ENCODE measurements around the gene TSNAX. TPM values are rescaled to one million over a fixed set of nuclear protein-coding genes. Genes with fewer than 3 reads are reported as not detected.
"Not testable (repeated sequence)": the region's sequence is repeated elsewhere in the genome, so short reads cannot be mapped to it uniquely, and the experiment has no call there.

Gene TSNAX
- total and polyA plus RNA-seq, 7 experiments from 2014 or later: 33.7 to 97.1 (median 45.7) TPM

GRCh38 chr1:231564373-231564772 lies 35.9 kb downstream of the TSNAX start:
- Mint-ChIP-seq H3K4me1 (no peaks in the 10 kb centered on the region), H3K9me3 (peaks cover 0 to 2% (median 0%) of the 10 kb centered on the region in 11 donors), H3K27me3 (no peaks in the 10 kb centered on the region), H3K4me3 (no peak overlapping the region), H3K36me3 (peaks cover 0 to 50% (median 33%) of the 10 kb centered on the region in 5 donors), H3K27ac (peak overlapping the region in 1 of 9 donors; percentile 56)
- H3K27ac ChIP-seq (ENCODE audit: low read depth, low read length): no peak overlapping the region
- H3K4me1 ChIP-seq (ENCODE audit: control insufficient read depth in 2 of 2, insufficient read depth in 2 of 2, low read length in 2 of 2): no peaks in the 10 kb centered on the region
- CTCF ChIA-PET: no interaction called here
- intact Hi-C loops (cut with micrococcal nuclease): no loop called here
- POLR2A ChIA-PET: interaction anchor here (0.8 kb wide), 1 partner anchor 12 kb away, joined by 3 read pairs; no protein-coding TSS in a partner anchor
- H3K27me3 ChIP-seq (ENCODE audit: control insufficient read depth in 2 of 2, insufficient read depth in 2 of 2, low read length in 2 of 2): no peaks in the 10 kb centered on the region
- H3K36me3 ChIP-seq (ENCODE audit: control insufficient read depth in 2 of 3, insufficient read depth in 3 of 3, low read length in 3 of 3): peaks cover 0 to 34% (median 12%) of the 10 kb centered on the region in 3 experiments
- H3K4me3 ChIP-seq (ENCODE audit: low read length): no peak overlapping the region
- ATAC-seq (no peak), DNase-seq (no peak)
- no peaks in the 10 kb centered on the region for H3K9me3 ChIP-seq (ENCODE audit: control insufficient read depth in 2 of 3, low read length in 3 of 3)

GRCh38 chr1:231566496-231566895 lies 38.0 kb downstream of the TSNAX start:
- POLR2A ChIA-PET: interaction anchor here (0.7 kb wide), 1 partner anchor 65 kb away, joined by 3 read pairs; no protein-coding TSS in a partner anchor
- Mint-ChIP-seq H3K9me3 (peaks cover 0 to 5% (median 0%) of the 10 kb centered on the region in 11 donors), H3K4me1 (no peaks in the 10 kb centered on the region), H3K27me3 (no peaks in the 10 kb centered on the region), H3K36me3 (peaks cover 0 to 55% (median 36%) of the 10 kb centered on the region in 5 donors), H3K27ac (no peak overlapping the region), H3K4me3 (no peak overlapping the region)
- no peak for ATAC-seq
- DNase-seq: no peak
- H3K27me3 ChIP-seq (ENCODE audit: control insufficient read depth in 2 of 2, insufficient read depth in 2 of 2, low read length in 2 of 2): no peaks in the 10 kb centered on the region
- peaks cover 0 to 30% (median 8%) of the 10 kb centered on the region in 3 experiments for H3K36me3 ChIP-seq (ENCODE audit: control insufficient read depth in 2 of 3, insufficient read depth in 3 of 3, low read length in 3 of 3)
- no peaks in the 10 kb centered on the region for H3K9me3 ChIP-seq (ENCODE audit: control insufficient read depth in 2 of 3, low read length in 3 of 3)
- CTCF ChIA-PET: no interaction called here
- H3K27ac ChIP-seq (ENCODE audit: low read depth, low read length): no peak overlapping the region
- no peak overlapping the region for H3K4me3 ChIP-seq (ENCODE audit: low read length)
- intact Hi-C loops (cut with micrococcal nuclease): no loop called here
- H3K4me1 ChIP-seq (ENCODE audit: control insufficient read depth in 2 of 2, insufficient read depth in 2 of 2, low read length in 2 of 2): no peaks in the 10 kb centered on the region

GRCh38 chr1:231570262-231570661 lies 41.8 kb downstream of the TSNAX start:
- H3K4me3 ChIP-seq (ENCODE audit: low read length); CTCF ChIA-PET; POLR2A ChIA-PET; intact Hi-C loops (cut with micrococcal nuclease); H3K9me3 Mint-ChIP-seq; H3K4me3 Mint-ChIP-seq; ATAC-seq; H3K27ac Mint-ChIP-seq; H3K9me3 ChIP-seq (ENCODE audit: control insufficient read depth in 2 of 3, low read length in 3 of 3); H3K27me3 ChIP-seq (ENCODE audit: control insufficient read depth in 2 of 2, insufficient read depth in 2 of 2, low read length in 2 of 2); H3K27me3 Mint-ChIP-seq; DNase-seq; H3K27ac ChIP-seq (ENCODE audit: low read depth, low read length); H3K4me1 ChIP-seq (ENCODE audit: control insufficient read depth in 2 of 2, insufficient read depth in 2 of 2, low read length in 2 of 2); H3K4me1 Mint-ChIP-seq: not testable (repeated sequence)
- peaks cover 0 to 39% (median 20%) of the 10 kb centered on the region in 5 donors for H3K36me3 Mint-ChIP-seq
- H3K36me3 ChIP-seq (ENCODE audit: control insufficient read depth in 2 of 3, insufficient read depth in 3 of 3, low read length in 3 of 3): peaks cover 0 to 11% (median 0%) of the 10 kb centered on the region in 3 experiments

GRCh38 chr1:231571904-231572303 lies 43.4 kb downstream of the TSNAX start:
- H3K4me1 Mint-ChIP-seq: no peaks in the 10 kb centered on the region
- Histone ChIP-seq H3K27ac (ENCODE audit: low read depth, low read length) (no peak overlapping the region), H3K4me1 (ENCODE audit: control insufficient read depth in 2 of 2, insufficient read depth in 2 of 2, low read length in 2 of 2) (no peaks in the 10 kb centered on the region), H3K36me3 (ENCODE audit: control insufficient read depth in 2 of 3, insufficient read depth in 3 of 3, low read length in 3 of 3) (peaks cover 0 to 4% (median 0%) of the 10 kb centered on the region in 3 experiments), H3K27me3 (ENCODE audit: control insufficient read depth in 2 of 2, insufficient read depth in 2 of 2, low read length in 2 of 2) (no peaks in the 10 kb centered on the region), H3K4me3 (ENCODE audit: low read length) (no peak overlapping the region), H3K9me3 (ENCODE audit: control insufficient read depth in 2 of 3, low read length in 3 of 3) (no peaks in the 10 kb centered on the region)
- no peak for DNase-seq
- peaks cover 0 to 5% (median 0%) of the 10 kb centered on the region in 11 donors for H3K9me3 Mint-ChIP-seq
- POLR2A ChIA-PET: no interaction called here
- no peak overlapping the region for H3K27ac Mint-ChIP-seq
- H3K27me3 Mint-ChIP-seq: no peaks in the 10 kb centered on the region
- CTCF ChIA-PET: interaction anchor here (1.2 kb wide), 1 partner anchor 215 kb away, joined by 5 read pairs; no protein-coding TSS in a partner anchor
- H3K4me3 Mint-ChIP-seq: no peak overlapping the region
- intact Hi-C loops (cut with micrococcal nuclease): no loop called here
- ATAC-seq: no peak
- peaks cover 0 to 36% (median 19%) of the 10 kb centered on the region in 5 donors for H3K36me3 Mint-ChIP-seq

- peaks cover 0 to 2% (median 0%) of the 10 kb centered on the region in 7 donors for H3K4me1 Mint-ChIP-seq
- H3K9me3 ChIP-seq (ENCODE audit: control insufficient read depth in 2 of 3, low read length in 3 of 3): no peaks in the 10 kb centered on the region
- DNase-seq: no peak
- peaks cover 0 to 6% (median 2%) of the 10 kb centered on the region in 5 donors for H3K36me3 Mint-ChIP-seq
- H3K27ac Mint-ChIP-seq: no peak overlapping the region
- intact Hi-C loops (cut with micrococcal nuclease): no loop called here
- no peaks in the 10 kb centered on the region for H3K4me1 ChIP-seq (ENCODE audit: control insufficient read depth in 2 of 2, insufficient read depth in 2 of 2, low read length in 2 of 2)
- CTCF ChIA-PET: no interaction called here
- H3K36me3 ChIP-seq (ENCODE audit: control insufficient read depth in 2 of 3, insufficient read depth in 3 of 3, low read length in 3 of 3): no peaks in the 10 kb centered on the region
- POLR2A ChIA-PET: no interaction called here
- H3K9me3 Mint-ChIP-seq: no peaks in the 10 kb centered on the region
- H3K4me3 ChIP-seq (ENCODE audit: low read length): no peak overlapping the region
- H3K27ac ChIP-seq (ENCODE audit: low read depth, low read length): no peak overlapping the region
- ATAC-seq: no peak
- no peaks in the 10 kb centered on the region for H3K27me3 ChIP-seq (ENCODE audit: control insufficient read depth in 2 of 2, insufficient read depth in 2 of 2, low read length in 2 of 2)
- H3K4me3 Mint-ChIP-seq: no peak overlapping the region
- H3K27me3 Mint-ChIP-seq: no peaks in the 10 kb centered on the region
Observed at GRCh38 chr1:231575472-231575871, 47.0 kb downstream of the TSNAX start.

GRCh38 chr1:231576804-231577718 lies 48.6 kb downstream of the TSNAX start:
- H3K27ac ChIP-seq (ENCODE audit: low read depth, low read length): no peak overlapping the region
- H3K4me3 Mint-ChIP-seq: no peak overlapping the region

More at GRCh38 chr1:231576804-231577718, 48.6 kb downstream of the TSNAX start:
- Mint-ChIP-seq H3K27ac (peak overlapping the region in 1 of 9 donors; percentile 68), H3K36me3 (peaks cover 0 to 3% (median 0%) of the 10 kb centered on the region in 5 donors), H3K27me3 (no peaks in the 10 kb centered on the region), H3K4me1 (peaks cover 0 to 2% (median 0%) of the 10 kb centered on the region in 7 donors), H3K9me3 (no peaks in the 10 kb centered on the region)
- ChIA-PET POLR2A (interaction anchor here (0.6 kb wide), 1 partner anchor 12 kb away, joined by 3 read pairs; no protein-coding TSS in a partner anchor), CTCF (no interaction called here)
- H3K36me3 ChIP-seq (ENCODE audit: control insufficient read depth in 2 of 3, insufficient read depth in 3 of 3, low read length in 3 of 3): no peaks in the 10 kb centered on the region
- intact Hi-C loops (cut with micrococcal nuclease): no loop called here
- H3K4me3 ChIP-seq (ENCODE audit: low read length): no peak overlapping the region
- no peaks in the 10 kb centered on the region for H3K9me3 ChIP-seq (ENCODE audit: control insufficient read depth in 2 of 3, low read length in 3 of 3)
- H3K27me3 ChIP-seq (ENCODE audit: control insufficient read depth in 2 of 2, insufficient read depth in 2 of 2, low read length in 2 of 2): no peaks in the 10 kb centered on the region
- ATAC-seq (no peak), DNase-seq (no peak)
- no peaks in the 10 kb centered on the region for H3K4me1 ChIP-seq (ENCODE audit: control insufficient read depth in 2 of 2, insufficient read depth in 2 of 2, low read length in 2 of 2)

All from naive thymus-derived CD4-positive, alpha-beta T cell (primary cell).